Endothelial cell (in vitro differentiated cells): ENCODE data around the gene ATG14. TPM values are rescaled to one million over a fixed set of nuclear protein-coding genes. Genes with fewer than 3 reads are reported as not detected.

Experiments used
- DNase-seq: peaks from one replicate; pipeline ENCODE4 v3.0.0; 2021; ENCODE audit warnings: low spot score
- H3K27ac Mint-ChIP-seq: one replicate; pipeline ENCODE4 v1.8.0; 2021; ENCODE audit warnings: mixed read lengths, inconsistent platforms; ENCODE audit not compliant: unreplicated experiment
- H3K27me3 Mint-ChIP-seq: one replicate; pipeline ENCODE4 v1.8.0; 2021; ENCODE audit warnings: mild to moderate bottlenecking, moderate library complexity, mixed read lengths, inconsistent platforms; ENCODE audit not compliant: unreplicated experiment
- H3K36me3 Mint-ChIP-seq: one replicate; pipeline ENCODE4 v1.8.0; 2021; ENCODE audit warnings: mild to moderate bottlenecking, low read depth, mixed read lengths, inconsistent platforms; ENCODE audit not compliant: unreplicated experiment
- H3K4me1 Mint-ChIP-seq: one replicate; pipeline ENCODE4 v1.8.0; 2021; ENCODE audit warnings: mild to moderate bottlenecking, mixed read lengths, inconsistent platforms; ENCODE audit not compliant: unreplicated experiment
- H3K4me3 Mint-ChIP-seq: one replicate; pipeline ENCODE4 v1.8.0; 2021; ENCODE audit warnings: mild to moderate bottlenecking, mixed read lengths, inconsistent platforms; ENCODE audit not compliant: unreplicated experiment
- H3K9me3 Mint-ChIP-seq: one replicate; pipeline ENCODE4 v1.8.0; 2021; ENCODE audit warnings: mixed read lengths, inconsistent platforms; ENCODE audit not compliant: unreplicated experiment
- total RNA-seq: library from RNA; stranded (reverse); fragmentation: NEBNext Ultra II Directional; extraction: Animal tissue kit (Norgen Biotek cat#: 25700); gene quantifications from one replicate; pipeline ENCODE4 v1.2.1, GENCODE V29; 2021; ENCODE audit not compliant: unreplicated experiment
- TF ChIP-seq, protein P1 (sequence below): fragments of 200-600 bp; sonication (generic); IDR thresholded peaks from one replicate; pipeline ENCODE4 v1.5.0; 2021; ENCODE audit warnings: antibody characterized with exemption; ENCODE audit not compliant: unreplicated experiment

The ATG14 gene
- total RNA-seq, 1 donor from 2014 or later: 14.0 TPM

DNA sequence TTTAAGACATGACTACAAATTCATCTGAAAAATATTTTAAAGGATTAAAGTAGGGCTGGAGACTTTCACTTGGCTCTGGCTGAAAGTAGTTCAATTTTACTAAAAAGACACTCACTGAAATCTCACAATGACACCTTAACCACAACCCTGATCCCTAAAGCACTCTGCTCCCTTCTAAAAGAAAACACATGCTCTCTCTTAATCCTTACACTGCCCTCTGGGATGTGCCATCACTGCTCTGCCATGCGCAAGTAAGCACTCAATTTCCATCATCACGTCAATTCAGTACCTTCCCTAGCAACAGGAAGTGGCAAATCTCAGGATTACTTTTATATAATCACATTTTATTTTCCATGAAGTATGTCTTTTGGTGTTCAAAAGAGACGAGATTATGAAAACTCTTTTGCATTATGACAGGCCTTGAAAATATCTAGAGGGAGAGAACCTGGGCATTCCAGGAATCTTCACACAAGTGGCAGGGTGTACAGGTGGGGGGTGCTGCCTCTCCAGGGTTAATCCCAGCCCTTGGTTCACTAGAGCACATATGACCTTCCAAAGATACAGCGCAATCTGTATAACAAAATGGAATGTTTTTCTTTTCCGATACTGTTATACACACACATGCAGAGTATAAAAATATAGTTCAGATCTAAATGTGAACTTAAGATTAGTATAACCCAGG, 7.3 kb downstream of the ATG14 start:
- Mint-ChIP-seq H3K27ac (no peak overlapping the region), H3K4me3 (no peak overlapping the region), H3K9me3 (no peaks in the 10 kb centered on the region), H3K4me1 (no peaks in the 10 kb centered on the region), H3K27me3 (no peaks in the 10 kb centered on the region), H3K36me3 (no peaks in the 10 kb centered on the region)
- DNase-seq: no peak
- TF ChIP-seq, protein P1, sequence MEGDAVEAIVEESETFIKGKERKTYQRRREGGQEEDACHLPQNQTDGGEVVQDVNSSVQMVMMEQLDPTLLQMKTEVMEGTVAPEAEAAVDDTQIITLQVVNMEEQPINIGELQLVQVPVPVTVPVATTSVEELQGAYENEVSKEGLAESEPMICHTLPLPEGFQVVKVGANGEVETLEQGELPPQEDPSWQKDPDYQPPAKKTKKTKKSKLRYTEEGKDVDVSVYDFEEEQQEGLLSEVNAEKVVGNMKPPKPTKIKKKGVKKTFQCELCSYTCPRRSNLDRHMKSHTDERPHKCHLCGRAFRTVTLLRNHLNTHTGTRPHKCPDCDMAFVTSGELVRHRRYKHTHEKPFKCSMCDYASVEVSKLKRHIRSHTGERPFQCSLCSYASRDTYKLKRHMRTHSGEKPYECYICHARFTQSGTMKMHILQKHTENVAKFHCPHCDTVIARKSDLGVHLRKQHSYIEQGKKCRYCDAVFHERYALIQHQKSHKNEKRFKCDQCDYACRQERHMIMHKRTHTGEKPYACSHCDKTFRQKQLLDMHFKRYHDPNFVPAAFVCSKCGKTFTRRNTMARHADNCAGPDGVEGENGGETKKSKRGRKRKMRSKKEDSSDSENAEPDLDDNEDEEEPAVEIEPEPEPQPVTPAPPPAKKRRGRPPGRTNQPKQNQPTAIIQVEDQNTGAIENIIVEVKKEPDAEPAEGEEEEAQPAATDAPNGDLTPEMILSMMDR: no peak

DNA sequence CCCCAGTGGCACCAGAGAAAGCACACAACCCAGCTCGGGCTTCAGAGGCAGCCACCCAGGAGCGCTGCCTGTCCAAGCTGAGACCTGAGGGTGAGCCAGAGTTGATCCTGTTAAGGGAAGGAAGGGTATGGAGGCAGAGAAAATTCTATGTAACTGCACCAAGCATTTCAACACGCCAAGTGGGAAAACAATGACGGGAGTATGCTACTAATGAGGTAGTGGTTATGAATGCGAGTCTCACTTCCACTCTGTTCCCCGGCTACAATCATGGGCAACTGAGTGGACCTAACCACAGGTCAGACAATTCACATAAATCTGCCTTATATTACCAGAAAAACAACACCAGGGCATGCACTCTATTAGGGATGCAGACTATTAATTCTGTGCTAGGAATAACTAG, 9.9 kb downstream of the ATG14 start:
- Mint-ChIP-seq H3K27me3 (no peaks in the 10 kb centered on the region), H3K27ac (no peak overlapping the region), H3K4me1 (no peaks in the 10 kb centered on the region), H3K9me3 (no peaks in the 10 kb centered on the region), H3K4me3 (no peak overlapping the region), H3K36me3 (no peaks in the 10 kb centered on the region)
- TF ChIP-seq, protein P1: no peak
- no peak for DNase-seq

DNA sequence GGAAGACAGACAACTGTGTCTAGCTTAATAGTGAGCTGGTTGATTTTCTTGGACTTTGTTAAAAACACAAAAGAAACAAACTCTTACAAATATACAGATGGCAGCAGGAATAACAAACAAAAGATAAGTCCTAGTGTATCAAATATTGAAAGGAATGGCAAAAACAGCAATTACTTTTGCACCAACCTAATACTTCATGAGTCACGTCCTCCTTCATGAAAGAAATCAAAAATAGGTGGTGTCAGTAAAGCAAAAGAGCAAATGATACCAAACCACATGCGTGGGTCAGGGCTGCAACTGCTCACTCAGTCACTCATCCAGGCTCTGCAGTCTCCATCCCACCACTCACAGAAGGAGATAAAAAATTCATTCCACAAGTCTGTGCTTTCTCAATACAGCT, 11.8 kb downstream of the ATG14 start:
- TF ChIP-seq, protein P1: no peak
- H3K4me1 Mint-ChIP-seq: peaks cover 7% of the 10 kb centered on the region
- no peak overlapping the region for H3K4me3 Mint-ChIP-seq
- no peaks in the 10 kb centered on the region for H3K36me3 Mint-ChIP-seq
- DNase-seq: no peak
- H3K9me3 Mint-ChIP-seq: no peaks in the 10 kb centered on the region
- H3K27ac Mint-ChIP-seq: no peak overlapping the region
- no peaks in the 10 kb centered on the region for H3K27me3 Mint-ChIP-seq

DNA sequence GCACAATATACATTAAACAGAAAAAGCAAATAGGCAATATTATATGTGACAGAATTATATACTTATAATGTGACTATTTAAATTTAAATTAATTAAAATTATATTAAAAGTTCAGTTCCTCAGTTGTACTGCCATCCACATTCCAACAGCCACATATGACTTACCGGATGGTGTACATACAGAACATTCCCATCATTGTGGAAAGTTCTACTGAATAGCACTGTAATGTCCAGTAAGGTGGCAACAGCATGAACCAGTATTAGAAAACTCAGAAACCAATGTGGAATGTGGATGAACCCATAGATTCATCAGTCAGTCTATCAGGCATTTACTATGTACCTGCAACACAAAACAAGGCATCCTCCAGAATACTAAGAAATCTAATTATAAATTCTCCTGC, 12.4 kb downstream of the ATG14 start:
- no peak for DNase-seq
- H3K36me3 Mint-ChIP-seq: no peaks in the 10 kb centered on the region

DNA sequence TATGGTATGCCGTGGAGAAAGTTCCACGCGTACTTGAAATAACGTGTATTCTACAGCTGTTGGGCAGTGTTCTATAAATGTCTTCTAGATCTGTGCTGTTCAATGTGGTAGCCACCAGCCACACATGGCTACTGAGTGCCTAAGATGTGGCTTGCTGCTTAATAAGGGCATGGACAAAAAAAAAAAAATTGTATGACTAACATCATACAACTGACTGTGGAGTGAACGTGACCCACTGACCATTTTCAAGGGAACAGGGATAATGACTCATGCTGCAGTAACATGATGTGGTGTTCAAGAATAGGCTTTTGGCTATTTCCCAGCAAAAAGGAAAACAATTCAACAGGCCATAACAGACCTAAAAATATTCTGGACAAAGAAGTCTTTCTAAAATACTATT, 13.0 kb downstream of the ATG14 start:
- Mint-ChIP-seq H3K4me1 (peaks cover 12% of the 10 kb centered on the region), H3K27ac (no peak overlapping the region), H3K27me3 (no peaks in the 10 kb centered on the region), H3K4me3 (no peak overlapping the region), H3K9me3 (no peaks in the 10 kb centered on the region), H3K36me3 (no peaks in the 10 kb centered on the region)
- no peak for DNase-seq
- TF ChIP-seq, protein P1: no peak

More for the DNA sequence above, 12.4 kb downstream of the ATG14 start:
- TF ChIP-seq, protein P1: no peak
- Mint-ChIP-seq H3K4me1 (peaks cover 12% of the 10 kb centered on the region), H3K27me3 (no peaks in the 10 kb centered on the region), H3K4me3 (no peak overlapping the region), H3K9me3 (no peaks in the 10 kb centered on the region), H3K27ac (no peak overlapping the region)
